IMR-90 (cell line): ENCODE data around the gene BCAS4. TPM values are rescaled to one million over a fixed set of nuclear protein-coding genes. Genes with fewer than 3 reads are reported as not detected.

Experiments used
- ATAC-seq: fragments of 200-7000 bp; cut with Tn5 transposase; 2 replicates; pipeline ENCODE4 v1.9.1; 2020; ENCODE audit warnings: low read depth, mild to moderate bottlenecking, moderate library complexity
- BruUV-seq: library from RNA; stranded (reverse); fragments of 400-500 nt; replicated peaks from 2 replicates; lab custom pipeline; 2021; lab: Mats Ljungman, UMichigan
- CTCF ChIA-PET: fragments of 300-600 bp; formaldehyde crosslinking; extraction: SDS; loops from one replicate; lab custom pipeline; 2021; ENCODE audit warnings: antibody characterized with exemption; lab: Yijun Ruan, JAX
- POLR2A ChIA-PET: fragments of 300-600 bp; sonication (Branson Sonifier 250); formaldehyde crosslinking; loops from one replicate; lab custom pipeline; 2022; ENCODE audit warnings: antibody characterized with exemption; ENCODE audit not compliant: unreplicated experiment; lab: Charles Lee
- DNase-seq: peaks from one replicate; pipeline ENCODE4 v3.0.0; 2013
- H2AFZ ChIP-seq: replicated peaks from 2 replicates; pipeline ENCODE3; 2013; ENCODE audit warnings: low read length, mild to moderate bottlenecking; ENCODE audit not compliant: poor library complexity
- H2AK5ac ChIP-seq: 2 replicates; pipeline ENCODE4 v1.6.1; 2013; ENCODE audit warnings: low read depth, low read length, inconsistent platforms
- H2AK9ac ChIP-seq: replicated peaks from 2 replicates; pipeline ENCODE3; 2013; ENCODE audit warnings: mild to moderate bottlenecking, low read depth, low read length, moderate library complexity; ENCODE audit not compliant: poor library complexity
- H2BK120ac ChIP-seq: 2 replicates; pipeline ENCODE4 v1.6.1; 2013; ENCODE audit warnings: low read depth, low read length, inconsistent platforms
- H2BK15ac ChIP-seq: 3 replicates; pipeline ENCODE4 v1.6.1; 2013; ENCODE audit warnings: low read depth, low read length, inconsistent platforms
- H2BK20ac ChIP-seq: 2 replicates; pipeline ENCODE4 v1.6.1; 2013; ENCODE audit warnings: low read depth, mild to moderate bottlenecking, inconsistent platforms, low read length, moderate library complexity
- H2BK5ac ChIP-seq: 2 replicates; pipeline ENCODE4 v1.6.1; 2013; ENCODE audit warnings: mild to moderate bottlenecking, low read depth, low read length, inconsistent platforms; ENCODE audit not compliant: poor library complexity, severe bottlenecking
- H3K14ac ChIP-seq: replicated peaks from 2 replicates; pipeline ENCODE4 v1.6.1; 2013; ENCODE audit warnings: low read depth, low read length, inconsistent platforms
- H3K18ac ChIP-seq: 2 replicates; pipeline ENCODE4 v1.6.1; 2013; ENCODE audit warnings: low read depth, low read length, control low read depth
- H3K23ac ChIP-seq: 2 replicates; pipeline ENCODE4 v1.6.1; 2013; ENCODE audit warnings: low read depth, low read length, inconsistent platforms
- H3K27ac ChIP-seq: 2 replicates; pipeline ENCODE4 v1.5.1; 2013; ENCODE audit warnings: mild to moderate bottlenecking, control low read depth, low read length; ENCODE audit not compliant: insufficient read depth
- H3K27me3 ChIP-seq: 2 replicates; pipeline ENCODE4 v1.6.1; 2013; ENCODE audit warnings: low read length; ENCODE audit not compliant: control insufficient read depth, insufficient read depth
- H3K36me3 ChIP-seq: 2 replicates; pipeline ENCODE4 v1.6.1; 2013; ENCODE audit warnings: low read length, mixed read lengths; ENCODE audit not compliant: control insufficient read depth, insufficient read depth
- H3K4ac ChIP-seq: 2 replicates; pipeline ENCODE4 v1.6.1; 2013; ENCODE audit warnings: low read depth, low read length, inconsistent platforms
- H3K4me1 ChIP-seq: 2 replicates; pipeline ENCODE4 v1.6.1; 2013; ENCODE audit warnings: low read length, mixed read lengths; ENCODE audit not compliant: control insufficient read depth, insufficient read depth
- H3K4me2 ChIP-seq: 2 replicates; pipeline ENCODE4 v1.6.1; 2013; ENCODE audit warnings: low read depth, mild to moderate bottlenecking, control low read depth, low read length, moderate library complexity
- H3K4me3 ChIP-seq: 2 replicates; pipeline ENCODE4 v1.5.1; 2013; ENCODE audit warnings: low read depth, mild to moderate bottlenecking, control low read depth, low read length, moderate library complexity; ENCODE audit not compliant: insufficient read depth
- H3K56ac ChIP-seq: 2 replicates; pipeline ENCODE4 v1.6.1; 2013; ENCODE audit warnings: low read length, inconsistent platforms; ENCODE audit not compliant: insufficient read depth; ENCODE audit errors: extremely low read depth
- H3K79me1 ChIP-seq, 2 experiments: 2 replicates each; pipeline ENCODE4 v1.6.1; 2013; ENCODE audit warnings: low read length in 2 of 2, inconsistent platforms in 1 of 2, low read depth in 1 of 2
- H3K9ac ChIP-seq: 2 replicates; pipeline ENCODE4 v1.6.1; 2013; ENCODE audit warnings: low read depth, low read length, control low read depth
- H3K9me1 ChIP-seq: 2 replicates; pipeline ENCODE4 v1.6.1; 2013; ENCODE audit warnings: low read length, inconsistent platforms; ENCODE audit not compliant: insufficient read depth
- H3K9me3 ChIP-seq: 2 replicates; pipeline ENCODE4 v1.6.1; 2013; ENCODE audit warnings: low read length; ENCODE audit not compliant: control insufficient read depth, insufficient read depth
- H4K20me1 ChIP-seq: 2 replicates; pipeline ENCODE4 v1.6.1; 2013; ENCODE audit warnings: low read length, inconsistent platforms; ENCODE audit not compliant: insufficient read depth
- H4K5ac ChIP-seq: 2 replicates; pipeline ENCODE4 v1.6.1; 2013; ENCODE audit warnings: mild to moderate bottlenecking, low read depth, low read length, control low read depth
- H4K8ac ChIP-seq, 2 experiments: 2 replicates each; pipeline ENCODE4 v1.6.1; 2013; ENCODE audit warnings: low read depth in 2 of 2, low read length in 2 of 2, control low read depth in 1 of 2, inconsistent platforms in 1 of 2
- H4K91ac ChIP-seq: 2 replicates; pipeline ENCODE4 v1.6.1; 2013; ENCODE audit warnings: low read depth, low read length, inconsistent platforms; ENCODE audit not compliant: insufficient read depth
- BHLHE40 ChIP-seq: fragments of 150-350 bp; IDR thresholded peaks from 2 replicates; pipeline ENCODE4 v1.6.1; 2016; ENCODE audit warnings: mild to moderate bottlenecking, low read depth, low read length
- CEBPB ChIP-seq: IDR thresholded peaks from 2 replicates; pipeline ENCODE4 v1.6.1; 2012; ENCODE audit warnings: low read depth, low read length, improper control_type of control experiment
- CHD1 ChIP-seq: IDR thresholded peaks from 2 replicates; pipeline ENCODE4 v1.6.1; 2012; ENCODE audit warnings: low read depth, low read length, improper control_type of control experiment
- ELK1 ChIP-seq: fragments of 150-350 bp; IDR thresholded peaks from 2 replicates; pipeline ENCODE4 v1.6.1; 2016; ENCODE audit warnings: low read depth, mild to moderate bottlenecking, low read length, moderate library complexity, borderline replicate concordance
- FOS ChIP-seq: fragments of 150-350 bp; IDR thresholded peaks from 2 replicates; pipeline ENCODE4 v1.6.1; 2016; ENCODE audit warnings: low read depth, low read length
- MAFK ChIP-seq: IDR thresholded peaks from 2 replicates; pipeline ENCODE4 v1.6.1; 2012; ENCODE audit warnings: low read depth, low read length, improper control_type of control experiment
- MAZ ChIP-seq: IDR thresholded peaks from 2 replicates; pipeline ENCODE4 v1.6.1; 2012; ENCODE audit warnings: low read depth, mild to moderate bottlenecking, low read length, improper control_type of control experiment, moderate library complexity, borderline replicate concordance
- MXI1 ChIP-seq: IDR thresholded peaks from 2 replicates; pipeline ENCODE4 v1.6.1; 2012; ENCODE audit warnings: low read depth, mild to moderate bottlenecking, low read length, moderate library complexity, borderline replicate concordance
- NFE2L2 ChIP-seq: fragments of 150-350 bp; IDR thresholded peaks from 2 replicates; pipeline ENCODE4 v1.6.1; 2016; ENCODE audit warnings: low read depth, mild to moderate bottlenecking, low read length
- POLR2A ChIP-seq: IDR thresholded peaks from 2 replicates; pipeline ENCODE4 v1.6.1; 2012; ENCODE audit warnings: mild to moderate bottlenecking, low read depth, low read length
- RAD21 ChIP-seq: IDR thresholded peaks from 2 replicates; pipeline ENCODE4 v1.6.1; 2012; ENCODE audit warnings: low read length, improper control_type of control experiment
- RCOR1 ChIP-seq: IDR thresholded peaks from 2 replicates; pipeline ENCODE4 v1.6.1; 2012; ENCODE audit warnings: mild to moderate bottlenecking, low read length, improper control_type of control experiment; ENCODE audit not compliant: insufficient replicate concordance
- RFX5 ChIP-seq: IDR thresholded peaks from 2 replicates; pipeline ENCODE4 v1.8.0; 2012; ENCODE audit warnings: low read depth, mild to moderate bottlenecking, low read length, moderate library complexity
- SMC3 ChIP-seq: fragments of 150-350 bp; IDR thresholded peaks from 2 replicates; pipeline ENCODE4 v1.6.1; 2016; ENCODE audit warnings: low read depth, mild to moderate bottlenecking, antibody characterized with exemption, low read length, moderate library complexity
- USF2 ChIP-seq: fragments of 150-350 bp; IDR thresholded peaks from 2 replicates; pipeline ENCODE4 v1.6.1; 2017; ENCODE audit warnings: mild to moderate bottlenecking, antibody characterized with exemption, low read length, low read depth
- WGBS, 2 experiments: methylation state at CpG; one replicate each; pipeline versions ENCODE4 v1.1.5 to v1.1.7; 2013; ENCODE audit warnings: missing lambda C conversion rate in 2 of 2; ENCODE audit not compliant: insufficient read length in 1 of 2; ENCODE audit errors: extremely low coverage in 2 of 2; 5-methylcytosine and 5-hydroxymethylcytosine counted together
- dilution Hi-C: fragments of 300-500 bp; cut with HindIII; formaldehyde crosslinking; loops from one replicate; pipeline ENCODE4 v1.14.3; 2018; ENCODE audit warnings: low sequenced_read_pairs; ENCODE audit not compliant: unreplicated experiment
- in situ Hi-C: fragments of 300-500 bp; cut with MboI; formaldehyde crosslinking; loops from 3 replicates; pipeline ENCODE4 v1.14.3; 2019; ENCODE audit warnings: low sequenced_read_pairs, inconsistent platforms, mixed read lengths
- intact Hi-C: fragments of 100-400 bp; cut with micrococcal nuclease; formaldehyde crosslinking; loops from 2 replicates; pipeline ENCODE4 v1.10.0; 2022
- polyA plus RNA-seq, 3 experiments: library from polyadenylated mRNA; depleted of rRNA; stranded (reverse); fragments of >200 nt; gene quantifications; 2 replicates each; pipeline ENCODE4 v1.2.3, GENCODE V29; 2012; ENCODE audit warnings: low replicate concordance in 1 of 3
- total RNA-seq: library from RNA; depleted of rRNA; stranded (reverse); fragments of >200 nt; gene quantifications from 2 replicates; pipeline ENCODE4 v1.2.3, GENCODE V29; 2012
- TF ChIP-seq, protein P1 (sequence below): conservative IDR thresholded peaks from 2 replicates; pipeline ENCODE4 v1.5.1; 2012; ENCODE audit warnings: mild to moderate bottlenecking, low read depth, low read length, improper control_type of control experiment

BCAS4 gene
- total and polyA plus RNA-seq, 2 of the 4 experiments (the other 2 are of a cell fraction), result 42.7 to 47.5 TPM

DNA sequence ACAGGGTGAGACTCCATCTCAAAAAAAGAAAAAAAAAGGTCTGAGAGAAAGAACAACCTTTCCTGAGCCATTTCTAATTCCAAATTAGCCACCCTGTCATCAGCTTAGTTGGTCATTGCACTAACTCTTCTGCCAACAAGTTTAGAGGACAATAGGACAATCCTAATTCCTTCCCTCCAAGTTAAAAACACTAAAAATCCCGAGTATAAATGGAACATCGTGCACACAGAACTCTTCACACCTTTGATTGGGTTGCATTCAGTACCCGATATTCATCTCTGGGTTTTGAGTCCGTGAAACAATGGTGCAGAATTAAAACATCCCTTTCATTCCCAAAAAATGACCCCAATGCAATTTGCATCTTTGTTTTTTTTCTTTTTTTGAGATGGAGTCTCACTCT lies 40.4 kb upstream of the BCAS4 start:
- Histone ChIP-seq H3K56ac (no peak overlapping the region), H2BK120ac (no peak overlapping the region), H4K20me1 (no peaks in the 10 kb centered on the region), H2AFZ (no peak overlapping the region), H3K9ac (no peak overlapping the region), H3K27me3 (peaks cover 2% of the 10 kb centered on the region; the same call in 1 of the 2 replicates), H3K9me3 (no peaks in the 10 kb centered on the region), H3K4me1 (no peaks in the 10 kb centered on the region), H4K5ac (no peak overlapping the region), H3K79me1 (no peaks in the 10 kb centered on the region), H3K18ac (no peak overlapping the region), H3K27ac (no peak overlapping the region), H3K36me3 (no peaks in the 10 kb centered on the region), H2BK5ac (no peak overlapping the region), H2BK20ac (no peak overlapping the region), H3K4me2 (no peak overlapping the region), H4K91ac (no peak overlapping the region), H3K23ac (no peak overlapping the region), H2AK9ac (no peak overlapping the region), H4K8ac (no peak overlapping the region), H3K4me3 (no peak overlapping the region), H3K9me1 (no peaks in the 10 kb centered on the region), H2BK15ac (no peak overlapping the region), H3K14ac (no peak overlapping the region), H3K4ac (no peak overlapping the region), H2AK5ac (no peak overlapping the region)
- TF ChIP-seq MAFK, result no peak
- TF ChIP-seq CEBPB, result no peak
- TF ChIP-seq RAD21, result no peak
- no peak for TF ChIP-seq SMC3
- no peak for TF ChIP-seq FOS
- TF ChIP-seq NFE2L2, result no peak
- no peak for TF ChIP-seq MXI1
- TF ChIP-seq BHLHE40, result no peak
- no peak for TF ChIP-seq RCOR1
- TF ChIP-seq ELK1, result no peak
- TF ChIP-seq CHD1, result no peak
- TF ChIP-seq MAZ, result no peak
- no peak for TF ChIP-seq USF2
- no peak for TF ChIP-seq RFX5
- TF ChIP-seq, protein P1, sequence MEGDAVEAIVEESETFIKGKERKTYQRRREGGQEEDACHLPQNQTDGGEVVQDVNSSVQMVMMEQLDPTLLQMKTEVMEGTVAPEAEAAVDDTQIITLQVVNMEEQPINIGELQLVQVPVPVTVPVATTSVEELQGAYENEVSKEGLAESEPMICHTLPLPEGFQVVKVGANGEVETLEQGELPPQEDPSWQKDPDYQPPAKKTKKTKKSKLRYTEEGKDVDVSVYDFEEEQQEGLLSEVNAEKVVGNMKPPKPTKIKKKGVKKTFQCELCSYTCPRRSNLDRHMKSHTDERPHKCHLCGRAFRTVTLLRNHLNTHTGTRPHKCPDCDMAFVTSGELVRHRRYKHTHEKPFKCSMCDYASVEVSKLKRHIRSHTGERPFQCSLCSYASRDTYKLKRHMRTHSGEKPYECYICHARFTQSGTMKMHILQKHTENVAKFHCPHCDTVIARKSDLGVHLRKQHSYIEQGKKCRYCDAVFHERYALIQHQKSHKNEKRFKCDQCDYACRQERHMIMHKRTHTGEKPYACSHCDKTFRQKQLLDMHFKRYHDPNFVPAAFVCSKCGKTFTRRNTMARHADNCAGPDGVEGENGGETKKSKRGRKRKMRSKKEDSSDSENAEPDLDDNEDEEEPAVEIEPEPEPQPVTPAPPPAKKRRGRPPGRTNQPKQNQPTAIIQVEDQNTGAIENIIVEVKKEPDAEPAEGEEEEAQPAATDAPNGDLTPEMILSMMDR, result no peak
- no peak for TF ChIP-seq POLR2A
- POLR2A ChIA-PET, result no interaction called here
- in situ Hi-C loops (no loop called here), dilution Hi-C loops (no loop called here), intact Hi-C loops (no loop called here)
- ATAC-seq (no peak), DNase-seq (no peak)
- WGBS, 2 experiments, result 93% methylated on average over 3 of the region's 4 CpGs; no CpG with 5 or more reads in 1 of the 2 experiments
- BruUV-seq, result no TSS peak
- CTCF ChIA-PET, result no interaction called here
